ENCODE measurements around the gene LTK. TPM values are rescaled to one million over a fixed set of nuclear protein-coding genes. Genes with fewer than 3 reads are reported as not detected.

The LTK gene
- polyA plus RNA-seq, 3 donors: 0.12 TPM; not detected in 2

DNA sequence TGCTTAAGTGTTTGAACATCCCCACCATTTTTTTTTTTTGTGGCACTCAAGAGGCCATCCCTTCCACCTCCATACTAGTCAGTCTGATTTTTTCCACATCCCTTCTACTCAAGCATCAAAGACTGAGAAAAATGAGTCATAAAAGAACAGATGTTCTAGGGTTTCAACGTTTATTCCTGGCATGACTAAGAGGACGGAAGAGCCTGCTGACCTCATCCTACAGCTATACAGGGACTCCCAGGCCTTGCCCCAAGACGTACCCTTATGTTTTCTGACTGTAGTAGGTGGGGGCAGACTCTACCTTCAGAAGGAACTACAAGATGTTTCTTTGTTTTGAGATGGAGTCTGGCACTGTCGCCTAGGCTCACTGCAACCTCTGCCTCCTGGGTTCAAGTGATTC is 23.3 kb downstream of the LTK start:
- Mint-ChIP-seq H3K4me3 (peak overlapping the region in 1 of 2 donors; percentile 11), H3K4me1 (peaks cover 17% of the 10 kb centered on the region), H3K36me3 (peaks cover 2 to 7% of the 10 kb centered on the region in 2 donors), H3K9me3 (peaks cover 0 to 20% (median 4%) of the 10 kb centered on the region in 7 donors), H3K27me3 (ENCODE audit: low read depth in 3 of 3) (peaks cover 34 to 57% (median 45%) of the 10 kb centered on the region in 3 donors), H3K27ac (no peak overlapping the region)
- H3K9me3 ChIP-seq (replicated peaks in 1 of 2; ENCODE audit: control insufficient read depth in 1 of 2, insufficient read depth in 1 of 2, low read length in 2 of 2): no peaks in the 10 kb centered on the region
- DNase-seq: peak in 1 of 3 donors; percentile 59
- H3K27ac ChIP-seq (ENCODE audit: low read depth in 1 of 2, low read length in 2 of 2): no peak overlapping the region
- H3K9ac ChIP-seq (ENCODE audit: insufficient read depth, low read length, poor library complexity, severe bottlenecking): no peak overlapping the region
- intact Hi-C loops (cut with micrococcal nuclease): no loop called here
- H3K4me3 ChIP-seq (replicated peaks in 1 of 3; ENCODE audit: low read depth in 2 of 3, low read length in 3 of 3): no peak overlapping the region
- peaks cover 25 to 29% of the 10 kb centered on the region in 2 donors for H3K4me1 ChIP-seq (ENCODE audit: control insufficient read depth in 1 of 2, insufficient read depth in 2 of 2, low read length in 2 of 2)
- H2AFZ ChIP-seq (ENCODE audit: insufficient read depth, low read depth, low read length, poor library complexity, severe bottlenecking): no peak overlapping the region
- TF ChIP-seq, protein P1, sequence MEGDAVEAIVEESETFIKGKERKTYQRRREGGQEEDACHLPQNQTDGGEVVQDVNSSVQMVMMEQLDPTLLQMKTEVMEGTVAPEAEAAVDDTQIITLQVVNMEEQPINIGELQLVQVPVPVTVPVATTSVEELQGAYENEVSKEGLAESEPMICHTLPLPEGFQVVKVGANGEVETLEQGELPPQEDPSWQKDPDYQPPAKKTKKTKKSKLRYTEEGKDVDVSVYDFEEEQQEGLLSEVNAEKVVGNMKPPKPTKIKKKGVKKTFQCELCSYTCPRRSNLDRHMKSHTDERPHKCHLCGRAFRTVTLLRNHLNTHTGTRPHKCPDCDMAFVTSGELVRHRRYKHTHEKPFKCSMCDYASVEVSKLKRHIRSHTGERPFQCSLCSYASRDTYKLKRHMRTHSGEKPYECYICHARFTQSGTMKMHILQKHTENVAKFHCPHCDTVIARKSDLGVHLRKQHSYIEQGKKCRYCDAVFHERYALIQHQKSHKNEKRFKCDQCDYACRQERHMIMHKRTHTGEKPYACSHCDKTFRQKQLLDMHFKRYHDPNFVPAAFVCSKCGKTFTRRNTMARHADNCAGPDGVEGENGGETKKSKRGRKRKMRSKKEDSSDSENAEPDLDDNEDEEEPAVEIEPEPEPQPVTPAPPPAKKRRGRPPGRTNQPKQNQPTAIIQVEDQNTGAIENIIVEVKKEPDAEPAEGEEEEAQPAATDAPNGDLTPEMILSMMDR (IDR thresholded peaks at IDR 0.05): no peak
- peaks cover 30 to 46% of the 10 kb centered on the region in 2 donors for H3K27me3 ChIP-seq (ENCODE audit: control insufficient read depth in 2 of 2, insufficient read depth in 2 of 2, low read length in 2 of 2)
- no peak overlapping the region for H3K4me2 ChIP-seq (replicated peaks; ENCODE audit: extremely low read depth, low read length, poor library complexity, severe bottlenecking)
- no peaks in the 10 kb centered on the region for H3K36me3 ChIP-seq (replicated peaks in 1 of 2; ENCODE audit: control insufficient read depth in 1 of 2, insufficient read depth in 2 of 2, low read length in 2 of 2)
- H3K79me2 ChIP-seq (ENCODE audit: insufficient read depth, low read length): no peaks in the 10 kb centered on the region
- H4K20me1 ChIP-seq (ENCODE audit: insufficient read depth, low read length): no peaks in the 10 kb centered on the region
- WGBS (ENCODE audit: insufficient coverage): no CpG with 5 or more reads among the region's 4 CpGs

DNA sequence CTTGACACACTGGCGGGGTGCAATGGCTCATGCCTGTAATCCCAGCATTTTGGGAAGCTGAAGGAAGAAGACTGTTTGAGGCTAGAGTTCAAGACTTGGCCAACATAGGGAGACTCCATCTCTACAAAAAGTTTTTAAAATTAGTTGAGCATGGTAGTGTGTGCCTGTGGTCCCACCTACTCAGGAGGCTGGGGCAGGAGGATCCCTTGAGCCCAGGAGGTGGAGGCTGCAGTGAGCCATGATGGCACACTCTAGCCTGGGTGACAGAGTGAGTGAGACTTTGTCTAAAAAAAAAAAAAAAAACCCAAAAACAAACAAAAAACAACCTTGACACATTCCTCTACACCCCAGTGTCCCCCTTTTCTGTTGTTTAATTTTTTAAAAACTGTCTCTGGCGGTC is 24.0 kb downstream of the LTK start:
- H3K27ac ChIP-seq (ENCODE audit: low read depth in 1 of 2, low read length in 2 of 2): no peak overlapping the region
- peaks cover 23 to 39% of the 10 kb centered on the region in 2 donors for H3K27me3 ChIP-seq (ENCODE audit: control insufficient read depth in 2 of 2, insufficient read depth in 2 of 2, low read length in 2 of 2)
- H3K79me2 ChIP-seq (ENCODE audit: insufficient read depth, low read length): no peaks in the 10 kb centered on the region
- H3K9me3 Mint-ChIP-seq: peaks cover 0 to 16% (median 4%) of the 10 kb centered on the region in 7 donors
- no peaks in the 10 kb centered on the region for H3K36me3 ChIP-seq (replicated peaks in 1 of 2; ENCODE audit: control insufficient read depth in 1 of 2, insufficient read depth in 2 of 2, low read length in 2 of 2)
- H3K9ac ChIP-seq (ENCODE audit: insufficient read depth, low read length, poor library complexity, severe bottlenecking): no peak overlapping the region
- peaks cover 2 to 7% of the 10 kb centered on the region in 2 donors for H3K36me3 Mint-ChIP-seq
- intact Hi-C loops (cut with micrococcal nuclease): no loop called here
- DNase-seq: no peak
- H3K4me2 ChIP-seq (replicated peaks; ENCODE audit: extremely low read depth, low read length, poor library complexity, severe bottlenecking): no peak overlapping the region
- no peak overlapping the region for H3K4me3 ChIP-seq (replicated peaks in 1 of 3; ENCODE audit: low read depth in 2 of 3, low read length in 3 of 3)
- H3K27ac Mint-ChIP-seq: no peak overlapping the region
- H3K4me1 ChIP-seq (ENCODE audit: control insufficient read depth in 1 of 2, insufficient read depth in 2 of 2, low read length in 2 of 2): peaks cover 18 to 22% of the 10 kb centered on the region in 2 donors
- H3K4me1 Mint-ChIP-seq: peaks cover 12% of the 10 kb centered on the region
- no peak overlapping the region for H2AFZ ChIP-seq (ENCODE audit: insufficient read depth, low read depth, low read length, poor library complexity, severe bottlenecking)
- H3K27me3 Mint-ChIP-seq (ENCODE audit: low read depth in 3 of 3): peaks cover 28 to 50% (median 38%) of the 10 kb centered on the region in 3 donors
- TF ChIP-seq, protein P1 (IDR thresholded peaks at IDR 0.05): no peak
- no CpG with 5 or more reads among the region's 2 CpGs for WGBS (ENCODE audit: insufficient coverage)
- H4K20me1 ChIP-seq (ENCODE audit: insufficient read depth, low read length): no peaks in the 10 kb centered on the region
- H3K9me3 ChIP-seq (replicated peaks in 1 of 2; ENCODE audit: control insufficient read depth in 1 of 2, insufficient read depth in 1 of 2, low read length in 2 of 2): no peaks in the 10 kb centered on the region
- H3K4me3 Mint-ChIP-seq: no peak overlapping the region

Data from CD14-positive monocyte (primary cell).